Glutamatergic neuron (in vitro differentiated cells): Measurements from ENCODE around the gene ASPSCR1. TPM values are rescaled to one million over a fixed set of nuclear protein-coding genes. Genes with fewer than 3 reads are reported as not detected.
A peak's percentile ranks its signal among the peaks of the same experiment; 100 is the strongest.

Experiments used
- DNase-seq: peaks from one replicate; pipeline ENCODE4 v3.0.0; 2022
- H3K27ac Mint-ChIP-seq: one replicate; pipeline ENCODE4 v1.8.0; 2020; ENCODE audit warnings: mild to moderate bottlenecking, mixed read lengths, inconsistent platforms; ENCODE audit not compliant: unreplicated experiment
- H3K27me3 Mint-ChIP-seq: one replicate; pipeline ENCODE4 v1.8.0; 2020; ENCODE audit warnings: mild to moderate bottlenecking, moderate library complexity, mixed read lengths, inconsistent platforms; ENCODE audit not compliant: unreplicated experiment
- H3K36me3 Mint-ChIP-seq: one replicate; pipeline ENCODE4 v1.8.0; 2020; ENCODE audit warnings: mild to moderate bottlenecking, mixed read lengths, inconsistent platforms; ENCODE audit not compliant: unreplicated experiment
- H3K4me1 Mint-ChIP-seq: one replicate; pipeline ENCODE4 v1.8.0; 2020; ENCODE audit warnings: mild to moderate bottlenecking, low read depth, mixed read lengths, inconsistent platforms; ENCODE audit not compliant: unreplicated experiment
- H3K4me3 Mint-ChIP-seq: one replicate; pipeline ENCODE4 v1.8.0; 2020; ENCODE audit warnings: mild to moderate bottlenecking, mixed read lengths, inconsistent platforms; ENCODE audit not compliant: unreplicated experiment
- H3K9me3 Mint-ChIP-seq: one replicate; pipeline ENCODE4 v1.8.0; 2020; ENCODE audit warnings: mild to moderate bottlenecking, moderate library complexity, mixed read lengths, inconsistent platforms; ENCODE audit not compliant: unreplicated experiment
- total RNA-seq: library from RNA; stranded (reverse); fragmentation: NEBNext Ultra II Directional; extraction: Animal tissue kit (Norgen Biotek cat#: 25700); gene quantifications from one replicate; pipeline ENCODE4 v1.2.1, GENCODE V29; 2021; ENCODE audit not compliant: unreplicated experiment
- TF ChIP-seq, protein P1 (sequence below): fragments of 200-600 bp; sonication (generic); IDR thresholded peaks from one replicate; pipeline ENCODE4 v1.5.0; 2021; ENCODE audit not compliant: partially characterized antibody, unreplicated experiment

ASPSCR1 gene
- total RNA-seq, 1 donor from 2014 or later, result 51.7 TPM

DNA sequence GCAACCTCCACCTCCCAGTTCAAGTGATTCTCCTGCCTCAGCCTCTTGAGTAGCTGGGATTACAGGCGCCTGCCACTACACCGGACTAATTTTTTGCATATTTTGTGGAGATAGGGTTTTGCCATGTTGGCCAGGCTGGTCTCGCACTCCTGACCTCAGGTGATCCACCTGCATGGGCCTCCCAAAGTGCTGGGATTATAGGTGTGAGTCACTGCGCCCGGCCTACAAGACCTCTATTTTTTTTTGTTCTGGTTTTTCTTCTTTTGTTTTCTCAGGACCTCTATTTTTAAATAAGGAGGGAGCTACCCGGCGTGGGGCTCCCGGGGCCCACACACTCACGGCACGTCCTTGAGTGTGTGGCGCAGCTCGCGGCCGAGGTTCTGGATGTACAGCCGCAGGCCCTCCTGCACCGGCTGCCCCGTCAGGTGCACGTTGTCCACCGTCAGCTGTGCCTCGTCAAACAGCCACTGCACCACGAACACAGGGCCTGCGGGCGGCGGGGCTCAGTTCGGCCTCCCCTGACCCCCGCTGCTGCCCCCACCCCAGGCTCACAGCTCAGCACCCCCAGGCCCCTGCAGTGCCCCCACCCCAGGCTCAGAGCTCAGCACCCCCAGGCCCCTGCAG, 22.3 kb upstream of the ASPSCR1 start:
- TF ChIP-seq, protein P1, sequence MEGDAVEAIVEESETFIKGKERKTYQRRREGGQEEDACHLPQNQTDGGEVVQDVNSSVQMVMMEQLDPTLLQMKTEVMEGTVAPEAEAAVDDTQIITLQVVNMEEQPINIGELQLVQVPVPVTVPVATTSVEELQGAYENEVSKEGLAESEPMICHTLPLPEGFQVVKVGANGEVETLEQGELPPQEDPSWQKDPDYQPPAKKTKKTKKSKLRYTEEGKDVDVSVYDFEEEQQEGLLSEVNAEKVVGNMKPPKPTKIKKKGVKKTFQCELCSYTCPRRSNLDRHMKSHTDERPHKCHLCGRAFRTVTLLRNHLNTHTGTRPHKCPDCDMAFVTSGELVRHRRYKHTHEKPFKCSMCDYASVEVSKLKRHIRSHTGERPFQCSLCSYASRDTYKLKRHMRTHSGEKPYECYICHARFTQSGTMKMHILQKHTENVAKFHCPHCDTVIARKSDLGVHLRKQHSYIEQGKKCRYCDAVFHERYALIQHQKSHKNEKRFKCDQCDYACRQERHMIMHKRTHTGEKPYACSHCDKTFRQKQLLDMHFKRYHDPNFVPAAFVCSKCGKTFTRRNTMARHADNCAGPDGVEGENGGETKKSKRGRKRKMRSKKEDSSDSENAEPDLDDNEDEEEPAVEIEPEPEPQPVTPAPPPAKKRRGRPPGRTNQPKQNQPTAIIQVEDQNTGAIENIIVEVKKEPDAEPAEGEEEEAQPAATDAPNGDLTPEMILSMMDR, result no peak
- Mint-ChIP-seq H3K27ac (peak overlapping the region; percentile 28), H3K4me1 (peaks cover 13% of the 10 kb centered on the region), H3K4me3 (no peak overlapping the region), H3K36me3 (peaks cover 4% of the 10 kb centered on the region), H3K27me3 (peaks cover 10% of the 10 kb centered on the region), H3K9me3 (peaks cover 15% of the 10 kb centered on the region)
- no peak for DNase-seq

DNA sequence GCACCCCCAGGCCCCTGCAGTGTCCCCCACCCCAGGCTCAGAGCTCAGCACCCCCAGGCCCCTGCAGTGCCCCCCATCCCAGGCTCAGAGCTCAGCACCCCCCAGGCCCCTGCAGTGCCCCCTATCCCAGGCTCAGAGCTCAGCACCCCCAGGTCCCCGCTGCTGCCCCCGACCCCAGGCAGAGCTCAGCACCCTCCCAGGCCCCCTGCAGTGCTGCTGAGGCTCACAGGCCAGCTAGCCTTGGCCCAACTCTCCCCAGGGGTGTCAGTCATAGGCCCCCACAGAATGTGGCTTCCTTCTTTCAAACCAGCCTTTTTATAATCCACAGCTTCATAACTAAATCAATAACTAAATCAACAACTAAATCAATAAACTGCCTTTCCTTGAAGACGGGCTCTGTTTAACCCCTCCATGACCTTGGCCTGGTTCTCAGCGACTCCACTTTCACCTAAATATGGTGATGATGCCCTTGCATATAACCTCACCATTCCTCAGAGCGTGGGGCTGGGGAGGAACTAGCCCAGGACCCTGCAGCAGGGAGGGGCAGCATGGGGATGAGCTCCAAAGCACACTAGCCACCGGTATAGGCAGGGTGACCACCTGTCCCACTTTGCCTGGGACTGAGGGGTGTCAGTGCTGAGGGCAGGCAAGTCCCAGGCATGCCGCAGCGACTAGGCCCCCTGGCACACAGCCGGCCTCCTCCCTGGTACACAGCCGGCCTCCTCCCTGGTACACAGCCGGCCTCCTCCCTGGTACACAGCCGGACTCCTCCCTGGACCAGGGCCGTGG, 21.5 kb upstream of the ASPSCR1 start:
- TF ChIP-seq, protein P1, result no peak
- Mint-ChIP-seq H3K9me3 (peaks cover 12% of the 10 kb centered on the region), H3K27me3 (peaks cover 10% of the 10 kb centered on the region), H3K4me1 (peaks cover 10% of the 10 kb centered on the region), H3K4me3 (peak overlapping the region; percentile 49), H3K36me3 (peaks cover 4% of the 10 kb centered on the region), H3K27ac (peak overlapping the region; percentile 22)
- DNase-seq, result no peak

DNA sequence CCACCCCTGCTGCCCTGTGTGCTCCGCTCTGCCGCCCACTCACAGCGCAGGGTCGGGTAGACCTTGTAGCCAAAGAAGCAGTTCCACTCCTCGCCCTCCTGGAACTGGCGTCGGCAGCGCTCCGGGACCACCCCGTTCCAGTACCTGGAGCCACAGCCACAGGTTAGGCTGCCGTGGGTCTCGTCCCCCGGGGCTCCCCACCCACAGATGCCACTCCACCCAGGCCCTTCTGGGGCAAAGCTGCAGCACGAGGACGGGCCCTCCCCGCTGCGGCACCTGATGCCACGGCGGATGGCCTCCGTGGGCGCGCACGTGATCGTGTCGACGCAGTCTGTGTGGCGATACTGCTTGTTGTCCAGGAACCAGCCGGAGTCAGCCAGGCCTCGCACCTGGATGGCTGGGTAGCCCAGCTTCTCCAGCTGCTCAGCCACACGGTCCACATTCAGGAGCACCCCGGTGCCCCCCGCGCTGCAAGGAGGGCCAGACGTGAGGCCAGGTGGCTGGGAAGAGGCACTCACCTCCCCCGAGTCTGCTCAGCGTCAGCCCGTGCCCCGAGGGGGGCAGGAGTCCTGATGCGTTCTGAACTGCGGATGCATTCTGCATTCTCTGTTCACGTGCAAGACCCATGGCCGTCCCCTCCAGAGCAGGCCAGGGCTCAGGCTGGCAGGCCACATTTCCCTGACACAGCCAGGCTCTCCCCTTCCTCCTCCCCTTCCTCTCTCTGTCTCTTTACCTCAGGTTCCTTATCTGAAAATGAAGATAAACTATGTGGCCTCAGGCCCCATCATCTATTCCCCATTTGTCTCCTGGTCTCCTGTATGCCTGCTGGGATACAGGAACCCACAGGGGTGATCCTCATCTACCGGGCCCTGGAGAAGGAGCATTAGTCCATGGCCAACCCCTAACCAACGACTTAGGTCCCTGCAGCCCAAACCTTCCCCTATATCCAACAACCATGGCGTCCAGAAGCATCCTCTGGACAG, 20.5 kb upstream of the ASPSCR1 start:
- peak overlapping the region; percentile 41 for H3K4me3 Mint-ChIP-seq
- TF ChIP-seq, protein P1, result no peak
- H3K4me1 Mint-ChIP-seq, result peaks cover 8% of the 10 kb centered on the region
- H3K9me3 Mint-ChIP-seq, result peaks cover 12% of the 10 kb centered on the region
- no peak overlapping the region for H3K27ac Mint-ChIP-seq
- H3K27me3 Mint-ChIP-seq, result peaks cover 8% of the 10 kb centered on the region
- no peak for DNase-seq
- H3K36me3 Mint-ChIP-seq, result peaks cover 4% of the 10 kb centered on the region

DNA sequence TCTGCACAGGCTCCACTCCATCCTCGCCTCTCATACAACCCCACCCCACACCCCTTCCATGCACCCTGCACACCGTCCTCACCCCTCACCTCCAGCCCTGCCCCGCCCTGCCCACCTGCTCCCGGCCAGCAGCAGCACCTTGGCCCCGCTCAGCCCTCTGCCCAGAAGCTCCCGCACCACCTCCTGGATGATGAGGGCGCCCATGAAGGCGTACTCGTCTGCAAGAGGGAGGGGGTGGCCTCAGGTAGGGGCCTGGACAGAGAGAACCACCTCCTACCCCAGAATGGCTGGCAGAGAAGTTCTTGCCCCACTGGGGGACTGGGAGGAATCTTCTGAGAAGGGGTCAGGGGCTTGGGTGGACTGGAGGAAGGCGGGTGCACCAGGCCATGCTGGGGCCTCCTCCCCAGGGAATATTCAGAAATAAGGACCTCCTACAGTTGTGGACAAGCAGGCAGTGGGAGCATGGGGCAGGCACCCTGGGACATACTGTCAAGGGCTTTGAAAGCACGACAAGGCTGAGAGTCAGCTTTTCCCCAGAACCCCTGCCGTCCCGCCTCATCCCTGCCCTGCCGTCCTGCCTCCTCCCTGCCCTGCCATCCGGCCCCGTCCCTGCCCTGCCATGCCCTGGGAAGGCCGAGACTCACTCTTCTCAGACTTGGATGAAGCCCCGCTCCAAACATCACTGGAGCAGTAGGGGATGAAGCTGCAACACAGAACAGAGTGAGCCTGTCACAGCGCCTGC, 19.6 kb upstream of the ASPSCR1 start:
- Mint-ChIP-seq H3K4me1 (peaks cover 8% of the 10 kb centered on the region), H3K36me3 (peaks cover 4% of the 10 kb centered on the region), H3K27me3 (peaks cover 10% of the 10 kb centered on the region), H3K27ac (no peak overlapping the region), H3K4me3 (peak overlapping the region; percentile 79), H3K9me3 (peaks cover 12% of the 10 kb centered on the region)
- no peak for DNase-seq
- TF ChIP-seq, protein P1, result no peak
